ENCODE results near the gene EML5.

- TF ChIP-seq CTCF (conservative IDR thresholded peaks at IDR 0.05 in 1 of 2, IDR thresholded peaks at IDR 0.05 in 1 of 2; ENCODE audit: low read depth in 1 of 2, low read length in 2 of 2) (no peak), EZH2 (IDR thresholded peaks at IDR 0.05; ENCODE audit: low read length, missing control alignments) (no peak)
Observed at GRCh38 chr14:88628033-88628432, 164.7 kb downstream of the EML5 start.
